GM18909 (cell line): Measurements from ENCODE around the gene UROC1.
"Not testable (repeated sequence)": the region's sequence is repeated elsewhere in the genome, so short reads cannot be mapped to it uniquely, and the experiment has no call there.

Experiments used
- ATAC-seq: cut with Tn5 transposase; IDR thresholded peaks from one replicate; pipeline ENCODE4 v1.9.1; 2021; ENCODE audit warnings: mild to moderate bottlenecking; ENCODE audit not compliant: unreplicated experiment, poor library complexity

UROC1 gene

GRCh38 chr3:126535636-126536035 lies 18.1 kb upstream of the UROC1 start:
- ATAC-seq, result no peak

DNA sequence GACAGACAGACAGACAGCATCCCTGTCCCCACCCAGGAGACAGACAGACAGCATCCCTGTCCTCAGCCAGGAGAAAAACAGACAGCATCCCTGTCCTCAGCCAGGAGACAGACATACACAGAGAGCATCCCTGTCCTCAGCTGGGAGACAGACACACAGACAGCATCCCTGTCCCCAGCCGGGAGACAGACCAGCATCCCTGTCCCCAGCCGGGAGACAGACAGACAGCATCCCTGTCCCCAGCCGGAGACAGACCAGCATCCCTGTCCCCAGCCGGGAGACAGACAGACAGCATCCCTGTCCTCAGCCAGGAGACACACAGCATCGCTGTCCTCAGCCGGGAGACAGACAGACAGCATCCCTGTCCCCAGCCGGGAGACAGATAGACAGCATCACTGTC lies 17.1 kb upstream of the UROC1 start:
- not testable (repeated sequence) for ATAC-seq

DNA sequence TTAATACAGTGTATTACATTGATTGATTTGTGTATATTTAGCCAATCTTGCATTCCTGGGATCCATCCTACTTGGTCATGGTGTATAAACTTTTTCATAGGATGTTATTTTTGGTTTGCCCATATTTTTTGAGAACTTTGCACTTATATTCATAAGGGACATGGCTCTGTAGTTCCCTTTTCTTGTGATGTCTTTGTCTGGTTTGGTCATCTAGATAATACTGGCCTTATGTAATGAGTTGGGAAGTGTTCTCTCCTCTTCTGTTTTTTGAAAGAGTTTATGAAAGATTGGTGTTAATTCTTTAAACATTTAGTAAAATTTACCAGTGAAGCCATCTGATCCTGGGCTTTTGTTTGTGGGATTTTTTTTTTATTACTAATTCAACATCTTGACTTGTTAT lies 15.9 kb upstream of the UROC1 start:
- ATAC-seq, result no peak

- ATAC-seq, result no peak
These were observed 13.4 kb upstream of the UROC1 start for GRCh38 chr3:126531051-126531330.

GRCh38 chr3:126530171-126531050 lies 12.8 kb upstream of the UROC1 start:
- ATAC-seq, result peak; percentile 51

- no peak for ATAC-seq
These were observed 12.1 kb upstream of the UROC1 start for GRCh38 chr3:126529585-126530170.

- ATAC-seq, result no peak
These were observed 11.4 kb upstream of the UROC1 start for GRCh38 chr3:126528800-126529541.

DNA sequence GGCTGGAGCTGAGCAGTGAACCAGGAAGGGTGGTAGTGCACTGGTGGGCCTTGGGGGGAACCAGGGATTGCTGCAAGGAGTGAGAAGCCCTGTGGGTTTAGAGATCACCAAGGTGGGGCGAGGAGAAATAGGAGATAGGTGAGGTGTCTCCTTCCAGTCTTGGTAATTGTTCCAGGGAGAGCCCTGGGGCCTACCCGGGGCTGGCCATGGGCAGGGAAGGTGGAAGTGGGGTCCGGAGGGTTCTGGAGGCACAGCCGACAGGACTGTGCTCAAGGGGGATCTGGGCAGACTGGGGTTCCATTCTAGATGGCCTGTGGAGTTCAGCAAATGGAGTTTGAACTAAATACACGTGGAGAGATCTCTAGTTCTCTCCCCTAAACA lies 10.8 kb upstream of the UROC1 start:
- ATAC-seq, result no peak

DNA sequence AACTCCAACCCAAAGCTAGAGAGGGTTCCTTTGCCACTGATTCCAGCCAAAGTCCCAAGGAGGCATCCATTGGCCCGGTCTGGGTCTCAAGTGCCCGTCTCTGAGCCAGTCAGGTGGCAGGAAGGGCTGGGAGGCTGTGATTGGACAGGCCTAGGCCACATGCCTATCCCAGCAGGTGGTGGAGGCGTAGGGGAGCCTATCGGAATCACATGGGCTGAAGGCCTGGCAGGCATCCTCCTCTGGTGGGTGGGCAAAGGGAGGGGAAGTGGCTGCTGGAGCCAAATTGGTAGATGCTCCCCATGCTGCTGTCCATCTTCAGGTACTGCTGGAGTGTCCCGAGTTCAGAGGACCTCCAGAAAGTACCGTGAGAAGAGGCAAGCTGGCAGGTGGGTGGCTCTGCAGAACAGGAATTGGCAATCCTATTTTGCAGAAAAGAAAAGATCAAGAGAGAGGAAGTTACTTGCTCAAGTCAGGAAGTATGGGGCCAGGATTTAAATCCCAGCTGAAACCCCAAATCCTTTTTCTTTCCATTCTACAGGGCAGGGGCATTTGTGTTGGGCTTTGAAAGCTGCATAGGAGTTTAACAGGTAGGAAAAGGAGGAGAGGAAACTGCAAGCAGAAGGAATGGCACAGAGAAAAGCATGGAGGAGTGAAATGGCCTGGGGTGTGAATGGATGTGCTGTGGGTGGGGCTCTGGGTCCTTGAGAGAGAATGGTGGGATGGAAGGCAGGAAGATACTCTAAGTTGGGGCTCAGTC lies 10.1 kb upstream of the UROC1 start:
- ATAC-seq, result no peak

GRCh38 chr3:126527006-126527405 lies 9.4 kb upstream of the UROC1 start:
- no peak for ATAC-seq

- ATAC-seq, result no peak
These were observed 9.1 kb upstream of the UROC1 start for GRCh38 chr3:126526668-126527005.

DNA sequence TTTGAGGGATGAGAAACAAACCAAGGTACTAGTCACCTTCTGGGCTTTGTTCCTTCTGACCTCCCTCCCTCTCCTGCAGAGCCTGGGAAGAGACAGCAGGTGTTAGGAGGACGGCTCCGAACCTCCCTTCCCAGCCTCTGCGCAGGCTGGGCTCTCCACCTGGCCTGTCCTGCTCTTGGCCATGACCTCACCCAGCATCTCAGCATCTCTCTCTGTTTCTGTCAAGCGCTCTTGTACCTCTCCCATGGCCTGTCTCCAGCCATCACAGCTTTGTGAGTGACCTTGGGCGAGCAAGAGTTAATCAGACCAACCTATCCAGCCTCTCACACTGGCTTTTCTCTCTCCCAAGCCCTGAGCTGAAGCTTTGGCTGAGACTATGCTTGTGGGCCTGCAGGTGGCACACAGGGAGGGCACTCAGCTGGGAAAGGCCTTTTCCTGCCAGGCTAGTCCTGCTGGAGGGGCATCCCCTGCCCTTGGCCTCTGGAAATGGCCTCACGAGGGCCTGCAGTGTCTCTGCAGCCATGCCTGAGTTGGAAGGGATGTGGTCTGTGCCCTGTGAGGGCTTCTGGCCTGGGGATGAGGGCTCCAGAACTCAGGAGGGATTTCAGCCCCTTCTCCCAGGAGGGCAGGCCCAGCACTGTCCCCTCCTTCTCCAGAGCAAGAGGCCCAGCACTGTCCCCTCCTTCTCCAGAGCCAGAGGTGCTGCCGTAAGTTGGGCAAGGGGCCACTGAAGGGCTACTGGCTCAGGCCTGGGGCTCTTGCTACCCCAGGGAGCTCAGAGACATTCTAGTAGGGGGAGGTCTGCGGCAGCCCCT lies 8.5 kb upstream of the UROC1 start:
- no peak for ATAC-seq

DNA sequence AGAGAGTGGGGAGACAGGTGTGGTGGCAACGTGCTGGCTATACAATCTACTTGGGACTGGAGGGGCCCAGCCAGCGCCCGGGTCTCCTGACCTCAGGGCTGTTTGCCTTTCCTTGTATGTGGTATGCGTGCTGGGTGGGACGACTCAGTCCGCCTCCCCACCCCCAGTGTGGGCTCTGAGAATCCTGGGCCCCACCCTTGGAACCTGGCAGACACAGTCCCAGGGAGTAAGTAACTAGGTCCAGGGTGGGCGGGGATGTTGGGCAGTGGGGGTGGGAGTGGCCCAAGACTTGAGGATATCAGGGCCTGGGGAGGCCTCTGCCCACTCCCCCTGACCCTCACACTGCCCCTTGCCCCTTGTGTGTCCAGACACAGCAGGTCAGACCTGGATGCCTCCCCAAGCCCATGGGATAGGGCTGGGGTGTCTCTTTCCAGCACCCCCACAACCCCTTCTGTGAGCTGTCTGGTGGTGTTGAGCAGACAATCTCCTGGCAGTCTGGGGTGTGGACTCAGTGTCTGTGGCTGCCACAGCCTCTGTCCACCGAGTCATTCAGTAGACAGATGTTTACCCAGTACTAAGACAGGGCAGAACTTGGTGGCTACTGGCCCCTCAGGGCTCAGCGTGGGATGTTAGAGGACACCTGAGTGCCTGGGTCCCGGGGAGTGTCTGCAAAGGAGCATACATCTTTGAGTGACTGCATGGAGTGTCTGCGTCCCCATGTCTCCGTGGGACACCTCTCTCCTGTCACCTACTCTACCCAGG lies 7.7 kb upstream of the UROC1 start:
- ATAC-seq, result no peak

DNA sequence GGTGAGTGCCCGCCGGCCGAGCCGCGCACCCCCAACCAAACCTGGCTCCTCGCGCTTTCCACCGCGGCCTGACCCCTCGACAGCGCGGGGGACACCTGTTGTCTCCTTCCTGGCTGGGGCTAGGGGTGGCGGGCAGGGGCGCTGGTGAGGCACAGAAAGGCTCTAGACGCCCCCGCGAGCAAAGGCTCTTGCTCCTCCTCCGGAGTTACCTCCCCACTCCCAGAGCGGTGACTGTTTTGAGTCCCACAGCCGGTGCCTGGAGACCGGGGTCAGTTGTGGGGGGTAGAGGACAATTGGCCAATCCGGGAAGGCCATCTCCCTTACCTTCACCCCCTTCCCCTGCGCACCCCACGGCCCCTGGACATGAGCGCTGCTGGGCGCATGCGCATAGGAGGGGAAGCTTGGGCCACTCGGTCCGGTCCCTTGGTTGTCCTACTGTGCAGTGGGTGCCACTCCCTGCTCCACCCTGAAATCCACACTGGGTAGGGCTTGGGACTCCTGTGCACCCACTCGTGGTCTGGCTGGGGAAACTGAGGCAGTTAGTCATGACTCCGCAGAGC lies 6.9 kb upstream of the UROC1 start:
- ATAC-seq, result no peak

GRCh38 chr3:126523745-126524428 lies 6.3 kb upstream of the UROC1 start, which contains the start of gene CHST13:
Gene CHST13, plus strand, starts transcription at chr3:126524155. Its CDS starts 178 bp downstream, at chr3:126524333.
- ATAC-seq, result no peak

DNA sequence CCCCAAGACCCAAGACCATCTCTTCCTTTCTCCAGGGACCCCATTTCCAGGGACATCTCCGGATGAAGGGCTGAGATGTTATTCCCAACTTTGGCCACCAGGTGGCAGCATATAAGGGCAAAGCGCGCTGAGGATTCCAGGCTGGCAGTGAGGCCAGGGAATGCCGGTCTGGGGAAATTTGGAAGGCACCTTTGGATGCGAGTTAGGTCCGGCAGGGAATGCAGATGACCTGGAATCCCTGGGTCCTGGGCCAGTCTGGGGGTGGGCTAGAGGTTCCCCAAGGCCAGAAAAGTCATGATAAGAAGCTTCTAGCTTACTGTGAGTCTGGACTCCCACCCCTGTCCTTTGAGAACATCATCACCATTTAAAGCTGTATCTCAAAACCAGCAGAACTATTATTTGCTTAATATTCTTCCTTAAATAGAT lies 4.8 kb upstream of the UROC1 start:
- no peak for ATAC-seq

- ATAC-seq, result no peak
These were observed 3.7 kb upstream of the UROC1 start for GRCh38 chr3:126521122-126521891.
